Gastrocnemius medialis (tissue), 4 donors: ENCODE data around the gene MSMB. TPM values are rescaled to one million over a fixed set of nuclear protein-coding genes. Genes with fewer than 3 reads are reported as not detected.

Experiments
- ATAC-seq, 2 donors: fragments of 150-250 bp; one replicate each; pipeline ENCODE4 v1.9.1; 2016
- DNase-seq, 2 donors: peaks; one replicate each; pipeline ENCODE4 v3.0.0-alpha.2; 2019
- H3K27ac ChIP-seq, 4 donors: fragments of 200-600 bp; sonication (generic); 1 replicate in 1 of 4; 2 replicates in 3 of 4; pipeline ENCODE4 v1.5.1; 2016 to 2018; ENCODE audit warnings: mild to moderate bottlenecking in 2 of 4, moderate library complexity in 1 of 4
- H3K27me3 ChIP-seq, 3 donors: fragments of 200-600 bp; sonication (generic) in 2 of 3; 1 replicate in 1 of 3; 2 replicates in 2 of 3; pipeline versions ENCODE4 v1.5.1 to v1.6.0; 2016 to 2019; ENCODE audit warnings: mild to moderate bottlenecking in 1 of 3, moderate library complexity in 1 of 3
- H3K36me3 ChIP-seq, 2 donors: fragments of 200-600 bp; sonication (generic) in 1 of 2; one replicate each; pipeline ENCODE4 v1.5.1; 2017 to 2018
- H3K4me1 ChIP-seq, 2 donors: fragments of 200-600 bp; sonication (generic) in 1 of 2; one replicate each; pipeline ENCODE4 v1.5.1; 2016 to 2017; ENCODE audit warnings: mild to moderate bottlenecking in 2 of 2
- H3K4me3 ChIP-seq, 4 donors: fragments of 200-600 bp; sonication (generic) in 3 of 4; 1 replicate in 1 of 4; 2 replicates in 3 of 4; pipeline ENCODE4 v1.5.1; 2016 to 2019; ENCODE audit warnings: mild to moderate bottlenecking in 2 of 4
- H3K9me3 ChIP-seq, 3 donors: fragments of 200-600 bp; sonication (generic) in 2 of 3; 1 replicate in 1 of 3; 2 replicates in 2 of 3; pipeline ENCODE4 v1.5.1; 2016 to 2019
- CTCF ChIP-seq, 5 experiments: fragments of 450-650 bp in 3 of 5; fragments of 200-600 bp in 2 of 5; sonication (generic) in 2 of 5; IDR thresholded peaks in 4 of 5; conservative IDR thresholded peaks in 1 of 5; 1 replicate in 4 of 5; 2 replicates in 1 of 5; pipeline ENCODE4 v1.5.1; 2016 to 2019; ENCODE audit warnings: antibody characterized with exemption in 5 of 5, mild to moderate bottlenecking in 3 of 5, moderate library complexity in 3 of 5
- POLR2A ChIP-seq, 2 donors: fragments of 450-650 bp; IDR thresholded peaks; one replicate each; pipeline ENCODE4 v1.6.1; 2017; ENCODE audit warnings: antibody characterized with exemption in 2 of 2, mild to moderate bottlenecking in 2 of 2, moderate library complexity in 2 of 2
- in situ Hi-C, 4 donors: fragments of 200-750 bp; cut with MboI; loops; one replicate each; pipeline versions ENCODE4 v1.15.0 to v1.8.0; 2017; ENCODE audit warnings: low sequenced_read_pairs in 4 of 4
- intact Hi-C: fragments of 100-400 bp; cut with DNase I; formaldehyde crosslinking; loops from one replicate; pipeline ENCODE4 v1.15.1; 2023; ENCODE audit warnings: low total_unique reads
- total RNA-seq, 4 donors: library from RNA; depleted of rRNA; stranded (reverse); fragments of >200 nt; gene quantifications; one replicate each; pipeline versions ENCODE4 v1.1.0 to v1.2.3, GENCODE V29; 2016

MSMB gene
- total RNA-seq, 4 donors from 2014 or later, result not detected

- no peak overlapping the region for H3K27ac ChIP-seq
- in situ Hi-C loops, result no loop called here
- intact Hi-C loops, result no loop called here
- no peak overlapping the region for H3K4me3 ChIP-seq
- no peaks in the 10 kb centered on the region for H3K9me3 ChIP-seq
- DNase-seq, result no peak
- no peaks in the 10 kb centered on the region for H3K36me3 ChIP-seq
- no peaks in the 10 kb centered on the region for H3K27me3 ChIP-seq
- no peak for ATAC-seq
- H3K4me1 ChIP-seq, result no peaks in the 10 kb centered on the region
- no peak for TF ChIP-seq POLR2A (IDR thresholded peaks at IDR 0.05)
- no peak for TF ChIP-seq CTCF (IDR thresholded peaks at IDR 0.05 in 4 of 5, conservative IDR thresholded peaks at IDR 0.05 in 1 of 5)
Observed at GRCh38 chr10:46077141-46077554, 31.1 kb upstream of the MSMB start.

GRCh38 chr10:46075869-46076268, 29.8 kb upstream of the MSMB start:
- H3K4me1 ChIP-seq, result no peaks in the 10 kb centered on the region
- H3K36me3 ChIP-seq, result no peaks in the 10 kb centered on the region
- in situ Hi-C loops (no loop called here), intact Hi-C loops (no loop called here)
- no peak for TF ChIP-seq POLR2A (IDR thresholded peaks at IDR 0.05)
- no peak for TF ChIP-seq CTCF (IDR thresholded peaks at IDR 0.05 in 4 of 5, conservative IDR thresholded peaks at IDR 0.05 in 1 of 5)
- no peak overlapping the region for H3K27ac ChIP-seq
- DNase-seq, result no peak
- no peak overlapping the region for H3K4me3 ChIP-seq
- H3K27me3 ChIP-seq, result no peaks in the 10 kb centered on the region
- no peaks in the 10 kb centered on the region for H3K9me3 ChIP-seq
- ATAC-seq, result no peak

GRCh38 chr10:46074196-46074946, 28.3 kb upstream of the MSMB start:
- H3K27me3 ChIP-seq, result no peaks in the 10 kb centered on the region
- intact Hi-C loops (no loop called here), in situ Hi-C loops (no loop called here)
- TF ChIP-seq CTCF (IDR thresholded peaks at IDR 0.05 in 4 of 5, conservative IDR thresholded peaks at IDR 0.05 in 1 of 5) (no peak), POLR2A (IDR thresholded peaks at IDR 0.05) (no peak)
- no peak for ATAC-seq
- H3K4me1 ChIP-seq, result no peaks in the 10 kb centered on the region
- H3K4me3 ChIP-seq, result no peak overlapping the region
- H3K27ac ChIP-seq, result no peak overlapping the region
- no peak for DNase-seq
- no peaks in the 10 kb centered on the region for H3K9me3 ChIP-seq
- no peaks in the 10 kb centered on the region for H3K36me3 ChIP-seq

GRCh38 chr10:46073564-46073963, 27.5 kb upstream of the MSMB start:
- no peaks in the 10 kb centered on the region for H3K4me1 ChIP-seq
- H3K9me3 ChIP-seq, result no peaks in the 10 kb centered on the region
- TF ChIP-seq CTCF (IDR thresholded peaks at IDR 0.05 in 4 of 5, conservative IDR thresholded peaks at IDR 0.05 in 1 of 5) (no peak), POLR2A (IDR thresholded peaks at IDR 0.05) (no peak)
- in situ Hi-C loops (no loop called here), intact Hi-C loops (no loop called here)
- no peak overlapping the region for H3K27ac ChIP-seq
- H3K27me3 ChIP-seq, result no peaks in the 10 kb centered on the region
- no peaks in the 10 kb centered on the region for H3K36me3 ChIP-seq
- H3K4me3 ChIP-seq, result no peak overlapping the region
- ATAC-seq (no peak), DNase-seq (no peak)

- Histone ChIP-seq H3K4me1 (no peaks in the 10 kb centered on the region), H3K36me3 (no peaks in the 10 kb centered on the region), H3K9me3 (no peaks in the 10 kb centered on the region), H3K27me3 (no peaks in the 10 kb centered on the region), H3K27ac (no peak overlapping the region), H3K4me3 (no peak overlapping the region)
- no peak for DNase-seq
- in situ Hi-C loops (no loop called here), intact Hi-C loops (no loop called here)
- ATAC-seq, result no peak
- no peak for TF ChIP-seq CTCF (IDR thresholded peaks at IDR 0.05 in 4 of 5, conservative IDR thresholded peaks at IDR 0.05 in 1 of 5)
- no peak for TF ChIP-seq POLR2A (IDR thresholded peaks at IDR 0.05)
Observed at GRCh38 chr10:46070749-46071148, 24.7 kb upstream of the MSMB start.
